ENCODE data around the gene ZBTB46.
"Not testable (repeated sequence)": the region's sequence is repeated elsewhere in the genome, so short reads cannot be mapped to it uniquely, and the experiment has no call there.

The ZBTB46 gene

DNA sequence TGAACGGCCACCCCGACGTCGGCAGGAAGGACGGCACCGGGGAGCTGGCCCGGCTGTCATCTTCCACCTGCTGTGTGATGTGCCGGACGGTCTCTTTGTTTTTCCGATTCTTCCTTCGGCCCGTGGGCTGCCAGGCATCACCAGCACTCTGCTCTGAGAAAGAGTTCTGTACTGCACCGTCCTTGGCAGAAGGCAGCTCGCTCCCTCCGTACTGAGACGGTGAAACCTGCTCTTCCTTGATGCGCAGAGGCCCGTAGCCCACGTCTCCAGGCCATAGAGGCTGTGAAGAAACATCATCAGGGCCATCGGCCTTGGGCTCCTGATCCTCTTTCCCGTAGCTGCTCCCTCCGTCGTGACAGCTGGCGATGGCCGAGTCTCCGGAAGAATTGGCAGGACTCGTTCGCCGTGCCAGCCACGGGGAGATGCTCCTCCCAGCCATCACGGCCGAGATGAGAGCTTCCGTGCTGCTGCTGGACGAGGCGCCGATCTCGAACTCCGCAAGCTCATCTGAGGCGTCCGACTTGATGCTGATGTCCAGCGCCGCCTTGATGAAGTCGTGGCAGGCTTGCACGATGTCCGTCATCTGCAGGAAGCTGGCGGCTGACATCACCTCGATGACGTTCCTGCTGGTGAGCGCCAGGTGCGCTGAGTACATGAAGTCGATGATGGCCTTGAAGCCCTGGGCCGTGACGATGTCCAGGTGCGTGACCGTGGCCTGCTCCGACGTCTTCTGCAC is 41.1 kb downstream of the ZBTB46 start:
- DNase-seq (ENCODE audit: low spot score), result no peak

DNA sequence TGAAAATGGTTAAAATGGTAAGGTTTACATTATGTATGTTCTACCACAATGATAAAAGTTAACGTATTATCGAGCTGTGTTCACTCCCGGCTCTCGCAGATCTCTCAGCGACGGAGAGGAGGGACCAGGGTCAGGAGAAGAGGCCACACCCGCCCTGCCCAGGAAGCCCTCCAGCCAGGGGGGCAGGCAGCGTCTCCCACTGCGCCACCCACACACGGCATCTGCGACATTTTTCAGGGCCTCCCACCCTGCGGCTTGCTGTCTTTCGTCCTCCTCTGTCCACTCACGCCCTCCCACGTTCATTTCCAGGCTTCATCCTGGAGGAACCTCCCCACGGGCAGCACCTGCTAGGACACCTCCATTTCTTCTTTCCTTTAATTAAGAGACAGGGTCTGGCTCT is 43.3 kb downstream of the ZBTB46 start:
- DNase-seq (ENCODE audit: low spot score), result no peak

DNA sequence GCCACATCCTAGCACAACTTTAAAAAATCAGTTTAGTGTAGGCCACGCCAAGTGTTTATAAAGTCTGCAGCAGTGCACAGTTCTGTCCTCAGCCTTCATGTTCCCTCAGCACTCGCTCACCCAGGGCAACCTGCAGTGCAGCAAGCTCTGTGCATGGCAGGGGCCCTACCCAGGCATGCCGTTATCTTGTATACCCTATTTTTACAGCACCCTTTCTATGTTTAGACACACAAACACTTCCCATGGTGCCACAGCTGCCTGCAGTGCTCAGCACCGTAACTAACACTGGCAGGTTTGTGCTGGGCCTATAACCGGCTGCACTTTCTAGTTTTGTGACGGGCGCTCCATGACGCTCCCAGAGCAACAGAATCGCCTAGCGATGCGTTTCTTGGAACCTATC is 43.8 kb downstream of the ZBTB46 start:
- no peak for DNase-seq (ENCODE audit: low spot score)

DNA sequence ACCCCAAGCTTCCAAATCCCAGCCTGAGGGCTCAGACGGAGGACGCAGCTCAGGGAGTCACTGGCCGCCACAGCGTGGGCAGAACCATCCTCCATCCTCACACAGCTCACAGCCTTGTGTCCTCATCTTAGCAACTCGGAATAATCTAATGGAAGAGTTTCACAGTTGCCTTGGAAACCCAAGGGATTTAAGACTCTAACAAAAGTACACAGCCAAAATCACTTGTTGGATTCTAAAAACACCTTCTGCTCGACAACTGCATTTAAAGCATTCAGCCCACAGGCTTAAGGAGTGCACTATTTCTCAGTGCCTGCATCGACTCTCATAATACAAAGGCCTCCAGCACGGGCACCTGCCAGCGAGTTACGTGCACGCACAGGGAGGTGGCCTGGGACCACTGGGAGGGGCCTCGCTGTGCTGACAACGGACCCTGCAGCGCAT is 45.4 kb downstream of the ZBTB46 start:
- DNase-seq (ENCODE audit: low spot score), result no peak

DNA sequence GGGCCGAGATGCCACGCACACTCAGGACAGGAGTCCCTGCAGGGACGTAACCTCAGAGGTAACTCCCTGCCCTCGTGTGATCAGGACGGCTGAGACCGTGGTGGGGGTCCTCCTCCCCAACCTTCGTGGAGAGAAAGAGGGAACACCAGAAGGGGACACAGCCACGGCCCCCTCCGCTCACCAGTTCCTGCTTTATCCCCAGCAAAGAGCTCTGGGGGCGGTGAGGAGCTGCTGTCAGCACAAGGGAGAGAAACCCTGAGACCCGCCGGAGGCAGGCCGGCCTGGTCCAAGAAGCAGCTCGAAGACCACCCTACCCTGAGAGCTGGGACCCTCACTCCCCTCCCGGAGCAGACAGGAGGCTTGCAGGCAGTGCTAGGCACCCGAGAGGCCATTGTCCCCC is 47.1 kb downstream of the ZBTB46 start:
- DNase-seq (ENCODE audit: low spot score), result no peak

DNA sequence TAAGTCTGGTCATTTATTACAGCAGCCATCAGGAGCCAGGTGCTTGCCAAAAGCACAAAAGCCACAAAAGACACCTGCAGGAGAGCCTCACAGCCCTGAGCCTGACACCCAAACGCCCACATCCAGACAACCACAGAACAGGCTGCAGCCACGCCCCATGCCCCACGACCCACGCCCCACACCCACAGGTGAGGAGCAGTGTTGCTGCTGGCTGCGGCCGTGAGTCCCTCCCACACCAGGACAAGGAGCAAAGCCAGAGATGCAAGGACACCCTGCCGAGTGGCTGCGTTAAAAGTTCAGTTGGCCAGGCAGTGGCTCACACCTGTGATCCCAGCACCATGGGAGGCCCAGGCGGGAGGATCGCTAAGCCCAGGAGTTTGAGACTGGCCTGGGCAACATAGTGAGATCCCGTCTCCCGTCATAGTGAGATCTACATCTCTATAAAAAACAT is 48.5 kb downstream of the ZBTB46 start:
- DNase-seq (ENCODE audit: low spot score), result no peak

DNA sequence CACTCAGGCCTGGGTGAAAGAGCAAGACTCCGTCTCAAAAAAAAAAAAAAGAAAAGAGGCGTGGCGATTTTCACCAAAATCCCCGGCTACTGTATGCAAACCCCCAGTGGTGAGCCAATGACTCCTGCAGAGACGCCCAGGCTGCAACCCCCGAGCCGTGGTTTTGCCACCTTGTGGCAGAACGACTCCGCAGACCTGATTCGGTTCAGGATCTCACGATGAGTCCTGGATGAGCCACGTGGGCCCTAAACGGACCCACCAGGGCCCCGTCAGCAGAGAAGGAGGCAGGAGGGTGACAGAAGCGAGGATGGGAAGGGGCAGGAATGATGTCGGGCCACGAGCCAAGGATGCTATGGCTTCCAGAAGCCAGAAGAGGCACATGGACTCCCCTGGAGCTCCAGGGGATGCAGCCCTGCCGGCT is 49.0 kb downstream of the ZBTB46 start:
- DNase-seq (ENCODE audit: low spot score), result no peak

DNA sequence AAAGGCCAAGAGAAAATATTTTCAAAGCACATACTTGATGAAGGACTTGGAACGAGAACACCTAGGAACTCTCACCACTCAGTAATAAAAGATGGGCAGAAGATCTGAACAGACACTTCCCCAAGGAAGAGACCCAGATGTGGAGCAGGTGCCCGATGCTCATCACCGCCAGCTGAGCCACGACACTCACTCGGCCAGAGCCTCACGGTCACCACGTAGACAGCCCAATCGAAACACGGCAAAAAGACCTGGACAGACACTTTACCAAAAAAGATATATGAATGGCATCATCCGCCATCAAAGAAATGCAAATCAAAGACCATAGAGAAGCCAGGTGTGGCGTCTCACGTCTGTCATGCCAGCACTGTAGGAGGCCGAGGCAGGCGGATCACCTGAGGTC is 49.9 kb downstream of the ZBTB46 start:
- DNase-seq (ENCODE audit: low spot score), result no peak

DNA sequence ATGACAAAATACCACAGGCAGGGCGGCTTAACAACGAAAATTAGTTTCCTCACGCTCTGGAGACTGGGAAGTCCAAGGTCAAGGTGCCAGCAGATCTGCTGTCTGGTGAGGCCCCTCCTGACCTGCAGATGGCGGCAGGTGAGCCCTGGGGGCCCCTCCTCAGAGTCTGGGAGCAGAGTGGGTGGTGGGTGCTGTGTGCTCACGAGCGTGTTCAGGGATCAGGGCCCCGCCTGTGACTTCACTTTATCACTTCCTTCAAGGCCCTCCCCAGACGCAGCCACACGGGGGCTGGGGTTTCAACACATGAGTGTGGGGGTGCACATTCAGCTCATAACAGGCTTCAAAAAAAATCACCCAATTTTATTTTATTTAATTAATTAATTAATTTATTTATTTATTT is 52.2 kb downstream of the ZBTB46 start:
- DNase-seq (ENCODE audit: low spot score), result no peak

DNA sequence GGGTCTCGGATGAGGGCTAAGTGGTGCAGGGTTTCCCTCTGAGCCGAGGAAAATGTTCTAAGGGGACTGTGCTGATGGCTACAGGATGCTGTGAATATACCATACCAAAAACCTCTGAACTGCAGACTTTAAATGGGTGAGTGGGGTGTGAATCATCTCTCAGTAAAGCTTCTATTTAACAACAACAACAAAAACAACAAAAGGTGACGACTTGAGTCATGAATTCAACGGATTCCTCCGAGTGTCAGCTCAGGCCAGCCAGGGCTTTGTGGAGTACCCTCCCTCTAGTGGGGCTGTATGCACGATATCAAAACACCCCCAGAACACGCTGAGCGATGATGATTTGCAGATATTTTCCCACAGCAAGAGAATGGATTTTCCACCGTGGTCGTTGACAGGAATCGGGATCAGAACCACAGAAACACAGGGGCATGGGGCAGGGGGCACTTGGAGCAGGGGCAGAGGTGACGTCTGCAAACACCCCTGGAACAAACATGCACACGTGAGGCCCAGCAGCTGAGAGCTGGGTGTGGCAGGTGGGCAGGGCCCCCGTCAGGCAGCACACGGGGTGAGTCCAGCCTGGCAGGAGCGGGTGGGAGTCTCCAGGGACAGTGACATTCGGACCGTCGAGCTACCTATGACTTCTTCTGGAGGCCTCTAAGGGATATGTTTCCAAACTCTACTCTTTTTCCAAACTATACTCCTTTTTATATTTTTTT is 52.9 kb downstream of the ZBTB46 start:
- DNase-seq (ENCODE audit: low spot score), result no peak

DNA sequence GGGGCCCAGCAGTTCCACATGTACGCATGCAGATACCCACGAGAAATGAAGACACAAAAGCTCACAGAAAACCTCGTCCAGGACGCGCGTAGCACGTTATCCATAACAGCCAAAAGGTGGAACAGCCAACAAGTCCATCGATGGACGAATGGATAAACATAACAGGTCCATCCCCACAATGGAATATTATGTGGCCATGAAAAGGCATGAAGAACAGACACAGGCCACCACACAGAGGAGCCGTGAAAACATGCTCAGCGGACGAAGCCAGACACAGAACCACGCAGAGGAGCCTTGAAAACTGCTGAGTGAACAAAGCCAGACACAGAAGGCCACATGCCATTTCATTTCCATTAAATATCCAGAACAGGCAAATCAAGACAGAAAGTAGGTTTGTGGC is 53.5 kb downstream of the ZBTB46 start:
- DNase-seq (ENCODE audit: low spot score), result no peak

DNA sequence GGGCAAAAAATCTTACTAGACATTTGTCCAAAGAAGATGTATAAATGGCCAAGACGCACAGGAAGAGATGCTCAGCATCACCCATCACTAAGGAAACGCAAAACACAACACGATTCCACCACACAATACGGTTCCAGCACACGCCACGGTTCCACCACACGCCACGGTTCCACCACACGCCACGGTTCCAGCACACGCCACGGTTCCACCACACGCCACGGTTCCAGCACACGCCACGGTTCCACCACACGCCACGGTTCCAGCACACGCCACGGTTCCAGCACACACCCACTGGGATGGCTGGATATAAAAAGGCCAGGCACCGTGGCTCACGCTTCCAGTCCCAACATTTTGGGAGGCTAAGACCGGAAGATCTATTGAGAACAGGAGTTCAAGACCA is 54.2 kb downstream of the ZBTB46 start:
- DNase-seq (ENCODE audit: low spot score), result not testable (repeated sequence)

DNA sequence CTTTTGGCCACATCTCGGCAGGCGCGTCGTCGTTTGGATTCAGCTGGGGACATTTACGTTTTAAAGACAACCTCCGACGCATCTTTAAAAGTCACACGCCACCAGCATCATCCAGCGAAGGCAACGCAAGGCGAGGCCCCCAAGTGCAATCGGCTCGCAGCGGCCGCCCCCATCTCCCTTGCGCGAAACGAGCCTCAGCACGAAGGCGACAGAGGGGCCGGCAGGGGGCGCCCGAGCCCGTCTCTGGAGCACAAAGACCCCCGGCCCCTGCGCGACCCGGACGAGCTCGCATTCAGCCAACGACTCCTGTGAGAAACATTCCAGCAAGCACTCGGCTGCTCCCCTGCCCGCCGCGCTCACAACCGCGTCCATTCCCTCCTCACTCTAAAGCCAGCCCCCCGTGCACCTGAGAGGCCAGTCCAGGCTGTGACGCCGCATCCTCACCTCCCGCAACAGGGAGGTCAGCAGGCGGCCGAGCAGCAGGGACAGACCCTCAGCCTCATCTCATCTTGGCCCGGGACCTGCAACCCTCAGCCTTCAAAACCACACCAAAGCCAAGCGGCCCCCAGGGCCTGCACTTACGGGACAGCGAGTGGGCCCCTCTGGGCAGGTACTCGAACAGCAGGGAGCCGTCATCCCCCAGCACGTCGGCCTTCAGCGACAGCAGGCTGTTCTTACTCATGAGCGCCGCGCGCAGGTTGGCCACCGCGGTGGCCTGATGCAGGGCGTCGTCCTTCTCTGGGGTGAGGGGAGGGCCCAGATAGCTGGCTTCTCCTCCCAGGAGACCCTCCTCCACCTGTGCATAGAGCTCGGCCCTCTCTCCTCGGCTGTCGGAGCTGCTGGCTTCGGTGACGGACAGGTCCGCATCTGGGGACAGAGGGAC is 55.7 kb downstream of the ZBTB46 start:
- DNase-seq (ENCODE audit: low spot score), result peak; percentile 78

DNA sequence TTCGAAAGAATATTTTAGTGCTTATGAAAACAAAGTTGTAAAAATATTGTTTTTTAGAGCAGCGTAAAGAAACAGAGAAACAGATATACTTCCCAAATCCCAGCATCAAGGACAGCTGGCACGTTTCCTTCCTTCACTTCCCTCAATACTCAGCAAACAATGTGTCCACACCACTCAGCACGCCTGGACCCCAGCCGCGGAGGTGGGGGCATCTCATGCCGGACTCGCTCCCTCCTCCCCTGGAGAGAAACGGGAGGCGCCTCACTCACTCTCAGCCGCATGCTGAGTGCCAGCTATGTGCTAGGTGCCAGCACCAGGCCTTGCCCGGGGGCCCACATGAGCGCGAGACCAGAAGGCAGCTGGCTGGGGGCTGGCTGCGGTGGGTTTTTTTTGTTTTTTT is 56.8 kb downstream of the ZBTB46 start:
- peak; percentile 36 for DNase-seq (ENCODE audit: low spot score)

DNA sequence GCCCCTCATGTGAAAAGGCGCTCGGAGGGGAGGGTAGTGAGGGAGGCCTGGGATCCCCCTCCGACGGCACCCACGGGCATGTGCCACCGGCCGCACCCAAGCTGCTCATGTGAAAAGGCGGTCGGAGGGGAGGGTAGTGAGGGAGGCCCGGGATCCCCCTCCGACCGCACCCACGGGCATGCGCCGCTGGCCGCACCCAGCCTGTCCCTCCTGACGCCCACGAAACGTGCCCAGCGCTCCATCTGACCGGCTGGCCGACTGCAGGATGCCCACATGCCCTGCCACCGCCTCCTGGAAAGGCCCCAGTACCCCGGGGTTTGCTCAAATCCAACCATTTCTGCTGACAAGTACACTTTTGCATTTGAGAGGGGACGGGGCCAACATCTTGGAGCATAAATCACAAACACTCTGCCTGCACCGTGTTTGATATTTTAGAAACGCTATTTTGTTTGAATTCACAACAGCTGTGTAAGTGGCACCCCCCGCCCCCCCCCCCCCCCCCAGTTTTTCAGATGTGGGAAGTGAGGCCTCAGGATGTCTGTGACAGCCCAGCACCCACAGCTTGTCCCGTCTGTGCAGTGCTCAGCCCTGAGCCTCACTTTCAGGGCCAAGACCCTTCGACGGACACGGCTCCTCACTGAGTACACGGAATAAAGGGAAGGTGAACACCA is 57.4 kb downstream of the ZBTB46 start:
- DNase-seq (ENCODE audit: low spot score), result no peak

DNA sequence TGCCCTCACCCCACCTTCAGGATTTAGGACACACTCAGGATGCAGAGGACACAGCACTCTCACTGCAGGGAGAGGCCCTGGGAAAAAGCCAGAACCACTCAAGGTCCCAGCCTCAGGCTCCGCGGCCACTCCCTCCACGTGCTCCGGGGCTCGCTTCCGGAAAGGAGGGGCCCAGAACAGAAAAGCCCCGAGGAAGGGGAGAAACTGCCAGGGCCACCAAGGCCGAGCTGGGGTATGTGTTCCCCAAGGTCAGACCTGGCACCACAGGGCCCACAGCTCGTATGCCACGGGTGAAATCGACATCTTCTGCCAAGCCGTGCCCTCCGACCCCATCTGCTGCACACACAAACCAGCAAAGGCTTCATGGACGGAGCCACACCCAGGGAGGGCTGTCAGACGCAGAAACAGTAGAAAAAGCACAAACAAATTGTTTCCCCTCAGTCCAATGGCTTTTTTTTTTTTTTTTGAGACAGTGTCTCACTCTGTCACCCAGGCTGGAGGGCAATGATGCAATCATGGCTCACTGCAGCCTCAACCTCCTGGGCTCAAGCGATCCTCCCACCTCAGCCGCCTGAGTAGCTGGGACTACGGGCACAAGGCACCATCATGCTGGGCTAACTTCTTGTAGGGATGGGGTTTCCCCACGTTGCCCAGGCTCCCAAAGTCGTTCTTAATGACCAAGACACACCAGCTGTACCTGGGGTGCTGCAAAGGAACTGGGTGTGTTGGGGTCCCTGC is 58.1 kb downstream of the ZBTB46 start:
- DNase-seq (ENCODE audit: low spot score), result peak; percentile 43

DNA sequence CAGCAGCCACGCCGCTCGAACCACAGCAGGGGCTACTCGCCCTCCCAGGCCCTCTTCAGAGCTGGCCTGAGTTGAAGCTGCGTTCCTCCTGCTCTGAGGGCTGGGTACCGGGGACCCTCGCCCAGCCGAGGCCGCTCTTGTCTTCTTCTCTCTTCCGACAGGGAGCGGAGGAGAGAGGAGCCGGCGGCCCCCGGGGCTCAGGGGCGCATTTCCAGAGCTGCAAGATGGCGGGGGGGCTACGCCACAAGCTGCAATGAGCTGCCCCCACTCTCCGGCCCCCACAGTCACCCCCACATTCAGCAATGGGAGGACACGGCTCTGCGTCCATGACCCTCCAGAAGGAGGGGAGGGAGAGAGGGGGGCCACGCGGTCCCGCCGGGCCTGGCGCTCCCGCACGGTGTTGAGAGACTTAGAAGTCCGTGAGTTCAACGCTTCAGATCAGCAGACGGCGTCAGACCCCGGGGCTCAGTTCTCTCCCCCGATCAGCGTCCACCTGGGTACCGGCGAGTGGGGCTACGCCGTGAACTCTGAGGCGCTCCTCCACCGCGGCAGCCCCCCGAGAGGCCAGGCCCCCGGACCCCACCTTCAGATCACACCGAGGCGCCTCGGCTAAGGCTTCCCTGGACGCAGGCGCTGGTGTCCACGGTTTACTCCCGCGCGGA is 59.9 kb downstream of the ZBTB46 start:
- DNase-seq (ENCODE audit: low spot score), result no peak

DNA sequence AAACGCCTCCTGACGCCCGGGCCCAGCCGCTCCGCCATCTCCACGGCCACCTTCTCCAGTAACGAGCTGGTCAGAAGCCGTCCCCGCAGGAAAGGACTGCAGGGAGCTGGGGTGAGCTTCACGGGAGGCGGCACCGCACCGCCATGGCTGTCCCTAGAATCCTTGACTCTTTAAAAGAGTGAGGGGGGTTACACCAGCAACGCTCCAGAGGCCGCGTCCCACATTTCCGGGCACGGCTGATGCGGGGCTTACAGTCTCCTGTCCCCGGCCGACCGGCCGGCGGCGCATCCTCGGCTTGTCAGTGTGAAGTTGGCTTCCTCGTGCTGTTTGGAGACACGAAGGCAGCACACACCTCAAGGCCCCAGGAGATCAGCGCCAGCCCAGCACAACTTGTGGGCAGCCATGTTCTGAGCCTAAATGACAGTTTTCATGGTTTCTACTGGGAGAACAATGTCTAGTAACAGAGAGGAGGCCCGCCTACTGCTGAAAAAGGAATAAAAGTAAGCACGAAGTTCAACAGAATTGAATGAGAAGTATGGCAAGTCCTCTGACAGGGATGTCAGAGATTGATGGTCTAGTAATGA is 61.1 kb downstream of the ZBTB46 start:
- no peak for DNase-seq (ENCODE audit: low spot score)

DNA sequence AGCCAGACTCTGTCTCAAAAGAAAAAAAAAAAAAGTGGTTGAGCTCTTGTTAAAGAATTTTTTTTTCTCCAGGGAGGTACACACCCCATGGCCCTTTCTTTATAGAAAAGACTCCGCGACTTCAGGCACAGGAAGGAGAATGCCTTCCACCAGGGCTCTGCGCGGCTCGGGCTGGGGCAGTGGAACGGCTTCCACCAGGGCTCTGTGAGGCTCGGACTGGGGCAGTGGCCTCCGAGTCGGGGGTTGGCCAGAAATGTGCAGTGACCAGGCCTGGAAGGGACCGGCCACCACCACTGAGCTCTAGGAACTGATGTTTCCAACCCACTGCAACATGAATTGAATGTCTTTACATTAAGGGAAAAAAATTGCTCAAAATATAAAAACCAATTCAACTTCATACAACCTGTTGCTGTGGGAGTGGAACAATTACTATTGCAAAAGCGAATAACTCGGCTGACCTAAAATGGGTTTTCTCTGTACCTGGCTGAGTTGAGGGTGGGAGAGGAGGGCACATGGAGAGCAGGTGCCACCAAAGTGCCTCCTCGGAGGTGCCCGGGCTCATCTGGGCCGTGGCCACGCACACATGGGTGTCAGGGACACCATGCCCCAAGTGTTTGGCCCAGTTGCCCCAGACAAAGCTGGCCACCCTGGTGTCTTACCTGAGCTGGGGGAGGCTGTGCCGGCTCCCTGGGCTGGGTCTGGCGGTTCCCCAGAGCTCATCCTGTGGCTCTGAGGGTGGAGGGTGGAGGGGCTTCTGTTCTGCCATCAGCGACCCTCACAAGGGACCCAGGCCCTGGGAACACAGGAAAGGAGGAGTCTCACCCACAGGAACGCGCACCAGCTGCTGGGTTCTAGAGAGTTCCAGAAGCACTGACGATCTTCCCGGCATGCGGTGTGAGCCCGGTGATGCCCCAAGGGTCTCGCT is 62.2 kb downstream of the ZBTB46 start:
- no peak for DNase-seq (ENCODE audit: low spot score)
